Right kidney (tissue), 1 donor: ENCODE results near the gene PCDH20.

Experiments
- DNase-seq: peaks from one replicate; pipeline ENCODE4 v3.0.0-alpha.2; 2016

The PCDH20 gene

DNA sequence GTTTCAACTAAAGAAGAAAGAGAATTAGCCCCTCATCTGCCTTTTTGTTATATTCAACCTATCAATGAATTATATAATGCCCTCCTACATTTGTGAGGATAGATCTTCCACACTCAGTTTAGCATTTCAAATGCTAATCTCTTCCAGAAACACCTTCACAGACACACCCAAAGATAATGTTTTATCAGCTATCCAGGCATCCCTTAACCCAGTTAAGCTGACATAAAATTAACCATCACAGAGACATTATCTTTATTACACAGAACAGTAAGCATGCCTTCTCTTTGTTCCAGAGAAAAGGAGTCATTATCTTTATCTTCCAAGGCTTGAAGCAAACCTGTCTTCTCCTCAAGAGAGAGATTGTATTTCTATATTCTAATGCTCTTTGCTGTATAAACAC is 53.1 kb downstream of the PCDH20 start:
- no peak for DNase-seq
